Left renal pelvis (tissue), 4 donors: ENCODE measurements around the gene ABCD1. TPM values are rescaled to one million over a fixed set of nuclear protein-coding genes. Genes with fewer than 3 reads are reported as not detected.
A peak's percentile ranks its signal among the peaks of the same experiment; 100 is the strongest.
"Not testable (repeated sequence)": the region's sequence is repeated elsewhere in the genome, so short reads cannot be mapped to it uniquely, and the experiment has no call there.

Experiments
- DNase-seq, 4 donors: peaks; one replicate each; pipeline ENCODE4 v3.0.0-alpha.2; 2013; ENCODE audit warnings: low read depth in 4 of 4, low spot score in 3 of 4
- polyA plus RNA-seq, 4 donors: library from polyadenylated mRNA; unstranded; fragments of 120-200 nt; gene quantifications; one replicate each; pipeline ENCODE4 v1.2.1, GENCODE V29; 2013; ENCODE audit not compliant: insufficient read length in 4 of 4

The ABCD1 gene
- polyA plus RNA-seq, 4 donors = 7.0 to 9.6 (median 8.0) TPM

GRCh38 chrX:153746991-153747390, 22.3 kb downstream of the ABCD1 start:
- not testable (repeated sequence) for DNase-seq

- not testable (repeated sequence) for DNase-seq
These were observed 24.4 kb downstream of the ABCD1 start for GRCh38 chrX:153749017-153749416.

- DNase-seq = no peak
These were observed 25.6 kb downstream of the ABCD1 start for GRCh38 chrX:153750127-153750774.

- DNase-seq = no peak
These were observed 30.5 kb downstream of the ABCD1 start for GRCh38 chrX:153755136-153755535.

- DNase-seq = no peak
These were observed 37.2 kb downstream of the ABCD1 start for GRCh38 chrX:153761863-153762262.

- DNase-seq = no peak
These were observed 38.0 kb downstream of the ABCD1 start for GRCh38 chrX:153762626-153763173.

DNA sequence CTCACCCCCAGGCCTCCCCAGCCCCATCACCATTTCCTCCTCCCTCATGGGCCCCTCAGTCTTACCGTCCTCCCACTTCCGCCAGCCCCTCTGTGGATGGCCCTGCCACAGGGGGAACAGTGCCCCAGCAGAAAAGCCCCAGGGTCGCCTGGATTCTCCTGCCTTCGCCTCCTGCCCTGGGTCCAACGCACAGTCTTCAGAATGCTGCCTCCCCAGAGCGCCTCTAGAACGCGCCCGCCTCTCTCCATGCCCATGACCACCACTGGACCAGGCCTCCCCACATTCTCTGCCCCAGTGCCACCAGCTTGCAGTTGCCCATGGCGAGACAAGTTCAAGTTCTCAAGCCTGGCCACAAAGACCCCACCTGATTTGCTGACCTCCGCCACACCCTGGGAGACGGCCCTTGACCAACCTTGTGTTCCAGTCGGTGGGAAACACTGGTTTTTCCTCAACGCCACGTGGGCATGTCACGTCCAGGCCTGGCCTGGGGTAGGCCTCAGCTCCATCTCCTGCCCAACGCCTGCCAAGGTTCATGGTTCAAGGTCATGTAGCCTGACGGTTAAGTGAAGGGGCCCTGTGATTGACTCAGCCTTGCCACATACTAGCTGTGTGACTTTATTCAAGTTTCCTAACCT, 38.8 kb downstream of the ABCD1 start:
- no peak for DNase-seq

DNA sequence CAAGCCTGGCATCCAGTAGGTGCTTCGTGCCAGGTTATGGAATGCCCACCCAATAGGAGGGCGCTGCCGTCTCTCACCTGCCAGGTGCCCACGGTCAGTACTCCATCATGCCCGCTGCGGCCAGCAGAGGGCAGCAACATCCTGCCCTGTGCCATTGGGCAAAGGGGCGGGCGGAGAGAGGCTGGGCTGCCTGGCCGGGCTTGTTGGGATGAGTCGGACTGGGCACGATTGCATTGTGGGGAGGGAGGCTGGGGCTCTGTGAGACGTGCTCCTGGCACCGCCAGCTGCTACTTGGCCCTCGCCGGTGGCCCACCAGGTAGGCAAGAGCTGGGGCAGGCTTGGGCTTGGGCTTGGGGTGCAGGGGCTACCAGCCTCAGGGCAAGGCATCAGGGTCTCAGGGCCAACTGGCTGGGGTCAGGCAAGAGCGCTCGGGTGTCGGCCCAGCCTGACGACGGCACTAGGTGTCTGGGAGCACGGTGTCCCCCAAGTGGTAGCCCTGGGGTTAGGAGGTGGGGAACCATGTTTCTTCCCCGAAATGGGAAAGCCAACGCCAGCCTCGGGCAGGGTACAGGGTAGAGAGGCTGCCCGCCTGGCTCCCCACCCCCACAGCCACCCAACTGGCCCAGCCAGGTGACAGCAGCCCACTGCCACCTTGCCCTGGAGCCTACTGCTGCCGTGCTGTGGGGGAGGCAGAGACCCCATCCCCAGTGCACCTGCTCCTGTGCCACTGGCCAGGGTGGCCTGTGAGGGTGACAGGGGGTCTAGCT, 39.5 kb downstream of the ABCD1 start, which contains the start of gene PLXNB3:
TSS of gene PLXNB3 (plus strand) at position 261 of the 767 bp plus-strand sequence. CDS start 1,287 bp downstream, outside the sequence.
- DNase-seq = peak in 1 of 4 donors; percentile 49

- DNase-seq = no peak
These were observed 40.1 kb downstream of the ABCD1 start for GRCh38 chrX:153764786-153765137.

DNA sequence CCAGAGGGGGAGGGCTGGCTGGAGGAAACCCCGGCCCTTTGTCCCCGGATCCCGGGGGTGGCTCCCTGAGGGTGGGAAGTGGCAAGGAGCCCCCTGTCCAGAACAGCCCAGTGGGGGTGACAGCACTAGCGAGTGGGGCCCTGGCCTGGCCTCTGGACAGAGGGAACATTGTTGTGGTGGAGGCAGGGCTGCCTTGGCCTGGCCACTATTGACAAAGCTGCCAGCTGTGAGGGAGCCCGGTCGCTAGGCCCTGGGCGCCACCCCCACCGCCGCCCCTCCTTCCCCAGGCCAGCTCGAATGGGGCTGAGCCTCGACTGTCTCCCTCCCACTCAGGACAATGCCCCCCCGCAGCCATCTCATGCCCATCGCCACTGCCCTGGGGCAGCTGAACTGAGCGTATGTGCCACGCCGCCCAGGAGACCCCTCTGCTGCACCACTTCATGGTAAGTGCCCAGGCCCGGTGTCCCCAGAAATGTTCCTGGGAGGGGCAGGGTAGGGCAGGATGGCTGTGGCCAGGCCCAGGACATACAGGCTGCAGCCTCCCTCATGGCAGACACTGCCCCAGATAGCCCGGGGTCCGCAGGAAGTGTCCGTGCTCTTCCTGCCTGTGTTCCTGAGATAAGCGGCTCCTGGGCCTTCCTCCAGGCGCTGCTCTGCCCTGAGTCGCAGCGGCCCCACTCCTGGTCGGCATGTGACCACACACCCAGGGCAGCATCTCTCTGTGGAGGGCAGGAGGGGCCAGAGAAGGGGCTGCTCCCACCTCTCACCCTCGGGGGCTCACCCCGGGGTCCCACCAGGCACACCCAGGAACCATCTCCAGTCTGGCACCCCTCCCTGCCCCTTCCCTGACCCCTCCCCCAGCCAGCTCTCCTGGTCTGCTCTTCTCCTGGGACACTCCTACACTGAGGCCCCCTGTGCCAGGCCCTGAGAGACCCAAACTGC, 40.8 kb downstream of the ABCD1 start:
- DNase-seq = no peak

DNA sequence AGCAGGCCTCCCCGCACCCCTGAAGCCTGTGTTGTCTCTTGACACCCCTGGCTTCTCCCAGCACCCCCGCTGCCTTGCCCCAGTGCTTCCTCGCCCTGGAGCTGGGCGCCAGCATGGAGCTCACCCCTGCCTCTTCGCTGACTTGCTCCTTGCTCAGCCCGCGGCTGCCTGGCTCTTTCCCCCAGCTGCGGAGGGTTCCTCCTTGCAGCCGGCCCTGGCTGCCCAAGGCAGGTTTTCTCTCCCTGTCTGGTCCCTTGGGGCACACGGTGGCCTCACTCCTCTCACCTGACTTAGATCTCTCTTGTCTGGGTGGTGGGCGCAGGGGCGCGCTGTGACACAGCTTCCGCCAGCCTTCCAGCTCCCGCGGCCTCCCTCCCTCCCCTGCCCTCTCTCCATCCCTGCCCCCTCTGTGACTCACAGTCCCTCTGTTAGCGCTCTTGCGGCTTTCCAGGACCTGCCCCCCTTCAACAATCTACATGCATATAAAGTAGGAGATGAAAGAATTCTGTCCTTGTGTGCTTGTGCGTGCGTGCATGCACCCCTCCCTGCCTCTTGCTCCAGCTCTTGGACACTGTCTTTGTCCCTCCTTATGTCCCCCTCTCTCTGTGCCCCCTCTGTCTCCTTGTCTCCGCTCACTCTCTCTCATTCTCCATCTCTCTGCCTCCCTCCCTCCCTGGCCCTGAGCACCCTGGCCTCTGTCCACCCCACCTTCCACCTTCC, 41.6 kb downstream of the ABCD1 start:
- DNase-seq = no peak

- no peak for DNase-seq
These were observed 42.4 kb downstream of the ABCD1 start for GRCh38 chrX:153766871-153767673.

DNA sequence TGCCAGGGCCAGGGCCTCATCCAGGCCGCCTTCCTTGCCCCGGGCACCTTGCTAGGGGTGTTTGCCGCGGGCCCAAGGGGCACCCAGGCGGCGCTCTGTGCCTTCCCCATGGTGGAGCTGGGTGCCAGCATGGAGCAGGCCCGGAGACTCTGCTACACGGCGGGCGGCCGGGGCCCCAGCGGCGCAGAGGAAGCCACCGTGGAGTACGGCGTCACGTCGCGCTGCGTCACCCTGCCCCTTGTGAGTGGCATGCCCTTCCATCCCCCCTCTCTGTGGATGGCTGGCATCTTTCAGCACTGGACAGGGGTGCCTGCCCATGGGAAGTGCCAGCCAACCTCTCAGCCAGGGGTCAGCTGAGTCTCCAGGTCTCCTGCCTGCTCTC, 43.0 kb downstream of the ABCD1 start:
- no peak for DNase-seq

GRCh38 chrX:153768311-153769157, 43.9 kb downstream of the ABCD1 start:
- no peak for DNase-seq

GRCh38 chrX:153769158-153769864, 44.7 kb downstream of the ABCD1 start:
- DNase-seq = no peak

GRCh38 chrX:153769865-153770600, 45.4 kb downstream of the ABCD1 start:
- DNase-seq = no peak
